ENCODE data around the gene PFKP. TPM values are rescaled to one million over a fixed set of nuclear protein-coding genes. Genes with fewer than 3 reads are reported as not detected.

Gene PFKP
- total and polyA plus RNA-seq, 5 donors, result 86.8 to 120 (median 113) TPM

- WGBS, result 95% methylated on average over 21 of the region's 21 CpGs
- intact Hi-C loops (cut with DNase I), result no loop called here
- no peak overlapping the region for H3K27ac ChIP-seq (ENCODE audit: low read length)
- ATAC-seq (no peak), DNase-seq (peak in 1 of 3 donors; percentile 50)
- H3K9me3 ChIP-seq (ENCODE audit: control insufficient read depth, low read length), result no peaks in the 10 kb centered on the region
- H3K27me3 ChIP-seq (ENCODE audit: control insufficient read depth, insufficient read depth), result no peaks in the 10 kb centered on the region
- no peak overlapping the region for H3K4me3 ChIP-seq (ENCODE audit: low read length)
- peaks cover 5% of the 10 kb centered on the region for H3K4me1 ChIP-seq (ENCODE audit: control insufficient read depth, insufficient read depth, low read length)
Measured at GRCh38 chr10:3108575-3109105, 41.3 kb downstream of the PFKP start.

DNA sequence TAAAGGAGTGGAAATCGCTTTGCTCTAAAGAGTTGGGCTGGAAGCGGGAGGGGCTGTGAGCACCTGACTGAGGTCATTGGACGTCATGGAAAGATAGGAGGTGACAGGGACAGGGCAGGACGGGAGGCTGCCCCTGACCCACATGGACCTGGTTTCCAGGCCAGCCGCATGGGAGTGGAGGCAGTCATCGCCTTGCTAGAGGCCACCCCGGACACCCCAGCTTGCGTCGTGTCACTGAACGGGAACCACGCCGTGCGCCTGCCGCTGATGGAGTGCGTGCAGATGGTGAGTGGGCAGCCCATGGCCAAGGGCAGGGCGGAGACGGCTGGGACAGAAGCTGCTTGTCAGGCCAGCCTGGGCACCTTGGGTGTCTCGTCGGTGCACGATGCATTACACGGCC is 41.8 kb downstream of the PFKP start:
- Histone ChIP-seq H3K9me3 (ENCODE audit: control insufficient read depth, low read length) (no peaks in the 10 kb centered on the region), H3K27ac (ENCODE audit: low read length) (no peak overlapping the region), H3K4me3 (ENCODE audit: low read length) (no peak overlapping the region), H3K4me1 (ENCODE audit: control insufficient read depth, insufficient read depth, low read length) (peaks cover 5% of the 10 kb centered on the region), H3K27me3 (ENCODE audit: control insufficient read depth, insufficient read depth) (no peaks in the 10 kb centered on the region)
- WGBS, result 94% methylated on average over 21 of the region's 21 CpGs
- intact Hi-C loops (cut with DNase I), result no loop called here
- DNase-seq (peak in 1 of 3 donors; percentile 54), ATAC-seq (no peak)

DNA sequence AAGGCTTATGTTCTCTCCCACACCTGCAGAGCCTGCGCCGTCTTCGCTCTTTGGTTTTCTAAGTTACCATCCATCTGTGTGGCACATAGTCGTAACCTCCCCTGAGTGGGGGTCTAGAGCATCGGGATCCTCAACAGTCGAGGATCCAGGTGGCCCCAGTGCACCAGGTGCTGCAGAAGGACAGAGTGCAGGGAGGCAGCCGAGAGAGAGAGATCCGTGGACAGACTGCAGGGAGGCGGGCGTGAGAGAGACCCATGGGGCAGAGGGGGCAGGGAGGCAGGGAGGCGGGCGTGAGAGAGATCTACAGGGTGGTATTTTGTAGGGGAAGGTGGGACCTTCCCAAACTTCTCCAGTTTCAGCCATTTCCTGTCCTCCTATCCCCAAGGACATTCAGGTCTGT is 42.3 kb downstream of the PFKP start:
- WGBS, result 93% methylated on average over 12 of the region's 12 CpGs
- H3K27ac ChIP-seq (ENCODE audit: low read length), result no peak overlapping the region
- H3K9me3 ChIP-seq (ENCODE audit: control insufficient read depth, low read length), result no peaks in the 10 kb centered on the region
- DNase-seq (no peak), ATAC-seq (no peak)
- H3K4me1 ChIP-seq (ENCODE audit: control insufficient read depth, insufficient read depth, low read length), result peaks cover 5% of the 10 kb centered on the region
- intact Hi-C loops (cut with DNase I), result no loop called here
- H3K27me3 ChIP-seq (ENCODE audit: control insufficient read depth, insufficient read depth), result no peaks in the 10 kb centered on the region
- H3K4me3 ChIP-seq (ENCODE audit: low read length), result no peak overlapping the region

GRCh38 chr10:3110782-3111620 is 43.7 kb downstream of the PFKP start:
- DNase-seq, result no peak
- Histone ChIP-seq H3K27ac (ENCODE audit: low read length) (no peak overlapping the region), H3K9me3 (ENCODE audit: control insufficient read depth, low read length) (no peaks in the 10 kb centered on the region), H3K27me3 (ENCODE audit: control insufficient read depth, insufficient read depth) (no peaks in the 10 kb centered on the region), H3K4me1 (ENCODE audit: control insufficient read depth, insufficient read depth, low read length) (peaks cover 5% of the 10 kb centered on the region), H3K4me3 (ENCODE audit: low read length) (no peak overlapping the region)
- WGBS, result 66% methylated on average over 9 of the region's 9 CpGs
- intact Hi-C loops (cut with DNase I), result no loop called here
- no peak for ATAC-seq

- peak; percentile 49 to 54 for ATAC-seq
- peak; percentile 68 to 85 (median 82) for DNase-seq
- H3K4me3 ChIP-seq (ENCODE audit: low read length), result no peak overlapping the region
- no peaks in the 10 kb centered on the region for H3K27me3 ChIP-seq (ENCODE audit: control insufficient read depth, insufficient read depth)
- 40% methylated on average over 15 of the region's 15 CpGs for WGBS
- peaks cover 5% of the 10 kb centered on the region for H3K4me1 ChIP-seq (ENCODE audit: control insufficient read depth, insufficient read depth, low read length)
- intact Hi-C loops (cut with DNase I), result no loop called here
- H3K9me3 ChIP-seq (ENCODE audit: control insufficient read depth, low read length), result no peaks in the 10 kb centered on the region
- H3K27ac ChIP-seq (ENCODE audit: low read length), result no peak overlapping the region
Measured at GRCh38 chr10:3111621-3112163, 44.3 kb downstream of the PFKP start.

GRCh38 chr10:3113343-3113720 is 46.0 kb downstream of the PFKP start:
- Histone ChIP-seq H3K4me1 (ENCODE audit: control insufficient read depth, insufficient read depth, low read length) (peaks cover 5% of the 10 kb centered on the region), H3K4me3 (ENCODE audit: low read length) (no peak overlapping the region), H3K27me3 (ENCODE audit: control insufficient read depth, insufficient read depth) (no peaks in the 10 kb centered on the region), H3K27ac (ENCODE audit: low read length) (no peak overlapping the region), H3K9me3 (ENCODE audit: control insufficient read depth, low read length) (no peaks in the 10 kb centered on the region)
- WGBS, result 93% methylated on average over 19 of the region's 19 CpGs
- intact Hi-C loops (cut with DNase I), result no loop called here
- ATAC-seq, result no peak
- DNase-seq, result peak in 1 of 3 donors; percentile 32

GRCh38 chr10:3115685-3116084 is 48.3 kb downstream of the PFKP start:
- DNase-seq (peak in 1 of 3 donors; percentile 29), ATAC-seq (no peak)
- Histone ChIP-seq H3K4me3 (ENCODE audit: low read length) (no peak overlapping the region), H3K9me3 (ENCODE audit: control insufficient read depth, low read length) (no peaks in the 10 kb centered on the region), H3K4me1 (ENCODE audit: control insufficient read depth, insufficient read depth, low read length) (peaks cover 5% of the 10 kb centered on the region), H3K27me3 (ENCODE audit: control insufficient read depth, insufficient read depth) (no peaks in the 10 kb centered on the region), H3K27ac (ENCODE audit: low read length) (no peak overlapping the region)
- WGBS, result 91% methylated on average over 8 of the region's 8 CpGs
- intact Hi-C loops (cut with DNase I), result no loop called here

DNA sequence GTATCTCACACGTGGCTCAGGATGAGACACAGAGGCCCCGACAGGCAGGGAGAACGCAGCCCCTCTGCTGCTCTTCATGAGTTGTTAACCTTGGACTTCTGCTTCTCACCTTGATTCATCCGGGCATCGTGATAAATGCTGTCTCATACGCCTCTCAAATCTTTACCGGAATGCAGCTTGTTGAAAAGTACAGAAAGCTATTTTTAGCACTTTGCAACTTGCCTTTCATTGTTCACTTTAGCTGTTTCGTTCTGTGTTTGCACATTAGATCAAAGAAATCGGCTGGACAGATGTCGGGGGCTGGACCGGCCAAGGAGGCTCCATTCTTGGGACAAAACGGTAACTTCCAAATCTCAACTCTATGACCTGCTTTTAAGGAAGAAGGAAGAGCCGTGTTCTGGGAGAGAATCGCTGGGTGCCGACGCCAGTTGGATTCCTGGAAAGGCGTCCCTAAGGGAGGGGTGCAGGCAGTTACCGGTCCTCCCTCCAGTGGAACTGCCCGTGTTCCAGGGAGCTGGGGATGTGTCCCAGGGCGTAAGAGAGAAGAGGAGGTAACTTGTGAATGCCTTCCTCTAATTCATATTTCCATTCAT is 49.3 kb downstream of the PFKP start:
- Histone ChIP-seq H3K9me3 (ENCODE audit: control insufficient read depth, low read length) (no peaks in the 10 kb centered on the region), H3K27ac (ENCODE audit: low read length) (no peak overlapping the region), H3K27me3 (ENCODE audit: control insufficient read depth, insufficient read depth) (no peaks in the 10 kb centered on the region), H3K4me3 (ENCODE audit: low read length) (no peak overlapping the region), H3K4me1 (ENCODE audit: control insufficient read depth, insufficient read depth, low read length) (no peaks in the 10 kb centered on the region)
- ATAC-seq (no peak), DNase-seq (peak in 1 of 3 donors; percentile 14)
- intact Hi-C loops (cut with DNase I), result no loop called here
- 59% methylated on average over 20 of the region's 20 CpGs for WGBS

GRCh38 chr10:3117486-3117885 is 50.1 kb downstream of the PFKP start:
- 96% methylated on average over 12 of the region's 12 CpGs for WGBS
- DNase-seq (peak in 1 of 3 donors; percentile 29), ATAC-seq (no peak)
- no peaks in the 10 kb centered on the region for H3K27me3 ChIP-seq (ENCODE audit: control insufficient read depth, insufficient read depth)
- H3K27ac ChIP-seq (ENCODE audit: low read length), result no peak overlapping the region
- no peaks in the 10 kb centered on the region for H3K4me1 ChIP-seq (ENCODE audit: control insufficient read depth, insufficient read depth, low read length)
- intact Hi-C loops (cut with DNase I), result no loop called here
- no peak overlapping the region for H3K4me3 ChIP-seq (ENCODE audit: low read length)
- no peaks in the 10 kb centered on the region for H3K9me3 ChIP-seq (ENCODE audit: control insufficient read depth, low read length)

DNA sequence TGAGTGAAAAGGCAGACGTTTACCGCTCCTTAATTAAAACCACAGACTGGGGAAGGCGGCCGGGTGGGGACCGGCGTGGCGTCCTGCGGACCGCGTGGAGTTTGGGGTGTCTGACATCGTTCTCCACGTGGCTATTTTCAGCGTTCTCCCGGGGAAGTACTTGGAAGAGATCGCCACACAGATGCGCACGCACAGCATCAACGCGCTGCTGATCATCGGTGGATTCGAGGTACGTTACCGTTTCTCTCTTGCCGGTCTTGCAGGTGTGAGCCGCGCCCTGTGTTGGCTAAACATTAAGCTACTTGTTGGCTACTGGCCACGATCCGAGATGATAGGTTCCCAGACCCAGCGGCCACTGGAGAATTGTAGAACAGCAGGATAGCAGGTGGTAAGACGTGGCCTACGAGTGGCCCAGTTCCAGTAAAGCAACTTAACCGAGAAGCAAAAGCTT is 51.3 kb downstream of the PFKP start:
- 92% methylated on average over 32 of the region's 32 CpGs for WGBS
- intact Hi-C loops (cut with DNase I), result no loop called here
- Histone ChIP-seq H3K9me3 (ENCODE audit: control insufficient read depth, low read length) (no peaks in the 10 kb centered on the region), H3K4me1 (ENCODE audit: control insufficient read depth, insufficient read depth, low read length) (no peaks in the 10 kb centered on the region), H3K4me3 (ENCODE audit: low read length) (no peak overlapping the region), H3K27me3 (ENCODE audit: control insufficient read depth, insufficient read depth) (no peaks in the 10 kb centered on the region), H3K27ac (ENCODE audit: low read length) (no peak overlapping the region)
- ATAC-seq (no peak), DNase-seq (peak in 2 of 3 donors; percentile 41 to 44)

Data from right cardiac atrium (tissue), 5 donors.